Measurements from ENCODE around the gene SPPL3.

- TF ChIP-seq POLR2A (IDR thresholded peaks at IDR 0.05; ENCODE audit: low read depth, low read length) (no peak), POLR2AphosphoS5 (IDR thresholded peaks at IDR 0.05; ENCODE audit: low read depth, low read length) (no peak), TAF1 (IDR thresholded peaks at IDR 0.05; ENCODE audit: borderline replicate concordance, low read depth, low read length) (no peak)
These were observed 73.9 kb downstream of the SPPL3 start for GRCh38 chr12:120830052-120830940.

Data from GM12892 (cell line).